Kidney (tissue), 14 donors: ENCODE results near the gene MDGA2. TPM values are rescaled to one million over a fixed set of nuclear protein-coding genes. Genes with fewer than 3 reads are reported as not detected.
"Not testable (repeated sequence)": the region's sequence is repeated elsewhere in the genome, so short reads cannot be mapped to it uniquely, and the experiment has no call there.

ENCODE experiments used
- DNase-seq, 5 donors: peaks; one replicate each; pipeline ENCODE4 v3.0.0-alpha.2; 2013 to 2020
- FAIRE-seq: peaks from 2 replicates; lab custom pipeline; 2012; peaks lifted over from hg19 to GRCh38; lab: Jason Lieb, UNC
- H3K27ac ChIP-seq, 2 donors: one replicate each; pipeline ENCODE4 v1.7.0; 2013; ENCODE audit warnings: low read depth in 2 of 2, low read length in 2 of 2, inconsistent platforms in 1 of 2
- H3K27me3 ChIP-seq: one replicate; pipeline ENCODE4 v1.7.1; 2013; ENCODE audit warnings: low read length, inconsistent platforms; ENCODE audit not compliant: control insufficient read depth, insufficient read depth
- H3K36me3 ChIP-seq, 3 donors: one replicate each; pipeline versions ENCODE4 v1.7.0 to v1.7.1; 2013; ENCODE audit warnings: low read length in 3 of 3, control low read depth in 1 of 3, inconsistent platforms in 1 of 3; ENCODE audit not compliant: insufficient read depth in 3 of 3, control insufficient read depth in 2 of 3
- H3K4me1 ChIP-seq, 3 donors: one replicate each; pipeline versions ENCODE4 v1.7.0 to v1.7.1; 2013; ENCODE audit warnings: low read length in 3 of 3, inconsistent platforms in 1 of 3, low read depth in 1 of 3; ENCODE audit not compliant: control insufficient read depth in 2 of 3, insufficient read depth in 2 of 3
- H3K4me3 ChIP-seq, 3 donors: one replicate each; pipeline versions ENCODE4 v1.7.0 to v1.8.1; 2013; ENCODE audit warnings: low read length in 3 of 3, control low read depth in 1 of 3, inconsistent platforms in 1 of 3
- H3K9ac ChIP-seq, 3 donors: one replicate each; pipeline versions ENCODE4 v1.7.0 to v1.7.1; 2013; ENCODE audit warnings: low read length in 3 of 3, control low read depth in 1 of 3, inconsistent platforms in 1 of 3
- H3K9me3 ChIP-seq, 3 donors: one replicate each; pipeline versions ENCODE4 v1.7.0 to v1.7.1; 2013; ENCODE audit warnings: low read length in 3 of 3, control low read depth in 1 of 3, inconsistent platforms in 1 of 3; ENCODE audit not compliant: control insufficient read depth in 2 of 3, insufficient read depth in 1 of 3
- intact Hi-C: fragments of 100-400 bp; cut with DNase I; formaldehyde crosslinking; loops from one replicate; pipeline ENCODE4 v1.11.1; 2022
- polyA plus RNA-seq: library from polyadenylated mRNA; stranded (reverse); fragments of 350-450 nt; fragmentation: Illumina TruSeq; extraction: RNeasy Lipid Tissue Mini Kit (QIAGEN cat#74804); gene quantifications from one replicate; pipeline ENCODE4 v1.2.3, GENCODE V29; 2014; ENCODE audit warnings: low read depth, low replicate concordance; ENCODE audit not compliant: insufficient read depth
- total RNA-seq: library from RNA; stranded (reverse); fragmentation: NEBNext Ultra II Directional; extraction: Animal tissue kit (Norgen Biotek cat#: 25700); gene quantifications from one replicate; pipeline ENCODE4 v1.2.1, GENCODE V29; 2021
- TF ChIP-seq, protein P1 (sequence below): IDR thresholded peaks from 3 replicates; pipeline ENCODE4 v1.5.1; 2012; ENCODE audit warnings: mild to moderate bottlenecking, moderate library complexity, borderline replicate concordance; ENCODE audit not compliant: insufficient read depth; ENCODE audit errors: extremely low read depth
- donor health status: control.
- donor health status: control.
- donor health status: control.
- donor health status: control.
- donor health status: control.
- donor health status: DM: yes; HTN: yes; CAD: no.
- donor health status: Normal renal cell carcinoma (clear cell type).

Gene MDGA2
- total and polyA plus RNA-seq, 2 donors from 2014 or later: 0.41 TPM; not detected in 1

DNA sequence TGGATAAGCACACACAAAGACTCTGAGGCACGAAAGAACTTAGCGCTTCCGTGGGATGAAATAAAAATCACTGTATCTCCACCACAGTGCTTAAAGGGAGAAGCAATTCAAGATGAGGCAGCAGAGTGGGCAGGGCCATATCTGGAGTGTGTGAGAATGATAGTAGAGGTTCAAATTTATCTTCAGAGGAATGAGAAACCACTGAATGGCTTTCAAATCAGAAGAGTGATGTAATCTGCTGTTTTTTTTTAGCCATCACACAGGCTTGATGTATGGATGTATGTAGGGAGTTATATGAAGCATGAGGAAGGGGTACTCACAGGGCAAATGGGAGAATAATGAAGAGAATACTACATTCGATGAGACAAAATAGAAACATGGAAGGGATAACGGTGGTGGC is 24.1 kb downstream of the MDGA2 start:
- H3K4me1 ChIP-seq: no peaks in the 10 kb centered on the region
- no peak overlapping the region for H3K4me3 ChIP-seq
- no peak for DNase-seq
- no peaks in the 10 kb centered on the region for H3K27me3 ChIP-seq
- H3K36me3 ChIP-seq: no peaks in the 10 kb centered on the region
- intact Hi-C loops: no loop called here
- FAIRE-seq: no peak
- TF ChIP-seq, protein P1, sequence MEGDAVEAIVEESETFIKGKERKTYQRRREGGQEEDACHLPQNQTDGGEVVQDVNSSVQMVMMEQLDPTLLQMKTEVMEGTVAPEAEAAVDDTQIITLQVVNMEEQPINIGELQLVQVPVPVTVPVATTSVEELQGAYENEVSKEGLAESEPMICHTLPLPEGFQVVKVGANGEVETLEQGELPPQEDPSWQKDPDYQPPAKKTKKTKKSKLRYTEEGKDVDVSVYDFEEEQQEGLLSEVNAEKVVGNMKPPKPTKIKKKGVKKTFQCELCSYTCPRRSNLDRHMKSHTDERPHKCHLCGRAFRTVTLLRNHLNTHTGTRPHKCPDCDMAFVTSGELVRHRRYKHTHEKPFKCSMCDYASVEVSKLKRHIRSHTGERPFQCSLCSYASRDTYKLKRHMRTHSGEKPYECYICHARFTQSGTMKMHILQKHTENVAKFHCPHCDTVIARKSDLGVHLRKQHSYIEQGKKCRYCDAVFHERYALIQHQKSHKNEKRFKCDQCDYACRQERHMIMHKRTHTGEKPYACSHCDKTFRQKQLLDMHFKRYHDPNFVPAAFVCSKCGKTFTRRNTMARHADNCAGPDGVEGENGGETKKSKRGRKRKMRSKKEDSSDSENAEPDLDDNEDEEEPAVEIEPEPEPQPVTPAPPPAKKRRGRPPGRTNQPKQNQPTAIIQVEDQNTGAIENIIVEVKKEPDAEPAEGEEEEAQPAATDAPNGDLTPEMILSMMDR: no peak
- H3K9ac ChIP-seq: no peak overlapping the region
- H3K9me3 ChIP-seq: no peaks in the 10 kb centered on the region
- H3K27ac ChIP-seq: no peak overlapping the region

DNA sequence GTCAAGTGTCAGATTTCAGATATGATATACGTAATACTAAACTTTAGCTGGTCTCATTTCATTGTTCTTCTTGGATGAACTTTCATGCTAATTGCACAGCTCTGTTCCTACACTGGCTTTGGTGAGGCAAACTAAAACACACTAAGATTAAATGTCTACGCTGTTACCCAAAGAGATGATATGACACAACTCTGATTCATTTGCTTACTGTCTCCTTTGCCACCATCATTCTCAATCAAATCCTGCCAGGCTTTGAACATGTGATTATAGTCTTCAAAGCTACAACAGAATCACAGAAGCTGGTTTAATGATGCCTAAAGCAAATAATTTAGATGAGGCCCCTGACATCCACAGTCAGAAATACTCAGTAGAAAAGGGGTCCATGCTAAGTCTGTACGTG is 37.7 kb downstream of the MDGA2 start:
- TF ChIP-seq, protein P1: no peak
- H3K27me3 ChIP-seq: no peaks in the 10 kb centered on the region
- no peaks in the 10 kb centered on the region for H3K4me1 ChIP-seq
- intact Hi-C loops: no loop called here
- no peak for FAIRE-seq
- no peaks in the 10 kb centered on the region for H3K36me3 ChIP-seq
- H3K27ac ChIP-seq: no peak overlapping the region
- H3K9me3 ChIP-seq: no peaks in the 10 kb centered on the region
- H3K9ac ChIP-seq: no peak overlapping the region
- peak in 1 of 5 donors; percentile 5 for DNase-seq
- no peak overlapping the region for H3K4me3 ChIP-seq

DNA sequence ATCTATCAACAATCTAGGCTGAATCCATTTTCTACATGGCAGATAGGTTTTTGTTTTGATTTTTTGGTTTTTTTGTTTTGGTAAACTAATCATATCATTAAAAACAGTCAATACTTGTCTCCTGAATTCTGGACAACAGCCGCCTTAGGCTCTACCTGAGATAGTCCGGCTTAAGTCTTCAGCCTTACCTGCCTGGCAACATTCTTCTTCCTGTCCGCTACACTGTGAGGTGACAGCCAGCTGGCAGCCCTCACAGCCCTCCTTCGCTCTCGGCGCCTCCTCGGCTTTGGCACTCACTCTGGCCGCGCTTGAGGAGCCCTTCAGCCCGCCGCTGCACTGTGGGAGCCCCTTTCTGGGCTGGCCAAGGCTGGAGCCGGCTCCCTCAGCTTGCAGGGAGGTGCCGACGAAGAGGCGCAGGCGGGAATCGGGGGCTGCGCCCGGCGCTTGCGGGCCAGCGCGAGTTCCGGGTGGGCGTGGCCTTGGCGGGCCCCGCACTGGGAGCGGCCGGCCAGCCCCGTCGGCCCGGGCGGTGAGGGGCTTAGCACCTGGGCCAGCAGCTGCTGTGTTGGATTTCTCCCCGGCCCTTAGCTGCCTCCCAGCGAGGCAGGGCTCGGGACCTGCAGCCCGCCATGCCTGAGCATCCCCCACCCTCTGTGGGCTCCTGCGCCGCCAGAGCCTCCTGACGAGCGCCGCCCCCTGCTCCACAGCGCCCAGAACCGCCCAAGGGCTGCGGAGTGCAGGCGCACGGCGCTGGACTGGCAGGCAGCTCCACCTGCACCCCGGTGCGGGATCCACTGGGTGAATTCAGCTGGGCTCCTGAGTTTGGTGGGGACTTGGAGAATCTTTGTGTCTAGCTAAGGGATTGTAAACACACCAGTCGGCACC is 49.0 kb downstream of the MDGA2 start:
- no peaks in the 10 kb centered on the region for H3K4me1 ChIP-seq
- H3K27me3 ChIP-seq: no peaks in the 10 kb centered on the region
- H3K9me3 ChIP-seq: no peaks in the 10 kb centered on the region
- DNase-seq (no peak), FAIRE-seq (no peak)
- no peak overlapping the region for H3K27ac ChIP-seq
- H3K4me3 ChIP-seq: no peak overlapping the region
- no peaks in the 10 kb centered on the region for H3K36me3 ChIP-seq
- TF ChIP-seq, protein P1: no peak
- no peak overlapping the region for H3K9ac ChIP-seq
- intact Hi-C loops: no loop called here

DNA sequence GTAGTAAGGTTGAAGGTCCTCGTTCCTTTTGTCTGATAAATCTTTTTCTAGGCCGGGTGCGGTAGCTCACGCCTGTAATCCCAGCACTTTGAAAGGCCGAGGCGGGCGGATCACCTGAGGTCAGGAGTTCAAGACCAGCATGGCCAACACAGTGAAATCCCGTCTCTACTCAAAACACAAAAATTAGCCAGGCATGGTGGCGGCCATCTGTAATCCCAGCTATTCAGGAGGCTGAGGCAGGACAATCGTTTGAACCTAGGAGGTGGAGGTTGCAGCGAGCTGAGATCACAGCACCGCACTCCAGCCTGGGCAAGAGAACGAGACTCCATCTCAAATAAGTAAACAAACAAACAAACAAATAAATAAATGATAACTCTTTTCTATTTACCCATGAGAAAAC is 51.3 kb downstream of the MDGA2 start:
- H3K27ac ChIP-seq, FAIRE-seq, H3K27me3 ChIP-seq, H3K9ac ChIP-seq, DNase-seq, H3K9me3 ChIP-seq, intact Hi-C loops, H3K4me3 ChIP-seq, H3K4me1 ChIP-seq, H3K36me3 ChIP-seq: not testable (repeated sequence)
